HepG2 (cell line): ENCODE data around the gene CCDC157. TPM values are rescaled to one million over a fixed set of nuclear protein-coding genes. Genes with fewer than 3 reads are reported as not detected.
A peak's percentile ranks its signal among the peaks of the same experiment; 100 is the strongest.

Experiments
- ARNT2 ChIP-seq: sonication (generic); formaldehyde crosslinking; IDR thresholded peaks from 2 replicates; pipeline ENCODE4 v1.8.0; 2022; ENCODE audit warnings: mild to moderate bottlenecking, low read depth, missing genetic modification reagents, moderate library complexity
- E2F2 ChIP-seq: sonication (generic); formaldehyde crosslinking; IDR thresholded peaks from 2 replicates; pipeline ENCODE4 v1.4.0; 2020; ENCODE audit warnings: missing genetic modification reagents, borderline replicate concordance
- FOXP4 ChIP-seq: sonication (generic); formaldehyde crosslinking; IDR thresholded peaks from 2 replicates; pipeline ENCODE4 v1.4.0; 2020; ENCODE audit warnings: missing genetic modification reagents
- HNF1B ChIP-seq: sonication (generic); formaldehyde crosslinking; IDR thresholded peaks from 2 replicates; pipeline ENCODE4 v1.5.1; 2020; ENCODE audit warnings: mild to moderate bottlenecking, moderate library complexity, missing genetic modification reagents
- KAT2B ChIP-seq: fragments of 150-350 bp; IDR thresholded peaks from 2 replicates; pipeline ENCODE4 v1.6.1; 2014; ENCODE audit warnings: low read depth, low read length, borderline replicate concordance
- NFKBIZ ChIP-seq: IDR thresholded peaks from 2 replicates; pipeline ENCODE4 v1.6.1; 2018; ENCODE audit warnings: missing genetic modification reagents, missing compliant biosample characterization
- ONECUT2 ChIP-seq: sonication (generic); formaldehyde crosslinking; IDR thresholded peaks from 2 replicates; pipeline ENCODE4 v1.4.0; 2020; ENCODE audit warnings: missing genetic modification reagents
- RXRB ChIP-seq: IDR thresholded peaks from 2 replicates; pipeline ENCODE4 v1.6.1; 2016; ENCODE audit warnings: borderline replicate concordance, missing genetic modification reagents, missing compliant biosample characterization
- TFDP1 ChIP-seq: IDR thresholded peaks from 2 replicates; pipeline ENCODE4 v1.6.1; 2016; ENCODE audit warnings: missing compliant biosample characterization, missing genetic modification reagents, borderline replicate concordance
- ZBTB4 ChIP-seq: sonication (generic); formaldehyde crosslinking; IDR thresholded peaks from 2 replicates; pipeline ENCODE4 v1.4.0; 2020; ENCODE audit warnings: missing genetic modification reagents, mild to moderate bottlenecking, borderline replicate concordance
- ZBTB49 ChIP-seq: sonication (generic); formaldehyde crosslinking; IDR thresholded peaks from 2 replicates; pipeline ENCODE4 v1.4.0; 2020; ENCODE audit warnings: missing genetic modification reagents, borderline replicate concordance
- ZNF232 ChIP-seq: sonication (generic); formaldehyde crosslinking; IDR thresholded peaks from 2 replicates; pipeline ENCODE4 v1.4.0; 2020; ENCODE audit warnings: missing genetic modification reagents, borderline replicate concordance
- ZNF333 ChIP-seq: sonication (generic); formaldehyde crosslinking; IDR thresholded peaks from 2 replicates; pipeline ENCODE4 v1.4.0; 2020; ENCODE audit warnings: mild to moderate bottlenecking, missing genetic modification reagents, borderline replicate concordance
- ZNF44 ChIP-seq: sonication (generic); formaldehyde crosslinking; IDR thresholded peaks from 2 replicates; pipeline ENCODE4 v1.5.1; 2020; ENCODE audit warnings: mild to moderate bottlenecking, missing genetic modification reagents
- ZNF562 ChIP-seq: sonication (generic); formaldehyde crosslinking; IDR thresholded peaks from 2 replicates; pipeline ENCODE4 v1.8.0; 2022; ENCODE audit warnings: missing genetic modification reagents, borderline replicate concordance
- ZNF709 ChIP-seq: sonication (generic); formaldehyde crosslinking; IDR thresholded peaks from 2 replicates; pipeline ENCODE4 v1.5.0; 2020; ENCODE audit warnings: mild to moderate bottlenecking, missing genetic modification reagents
- polyA plus RNA-seq, 8 experiments: library from polyadenylated mRNA; depleted of rRNA in 3 of 8; stranded (reverse) in 7 of 8; unstranded in 1 of 8; fragments of >200 nt; fragmentation: Illumina TruSeq in 4 of 8; extraction: Trizol in 4 of 8; gene quantifications; 2 replicates each; pipeline versions ENCODE4 v1.2.1 to v1.2.3, GENCODE V29; 2011 to 2016; ENCODE audit warnings: low read depth in 4 of 8, missing spikeins in 1 of 8, mixed read lengths in 1 of 8; ENCODE audit not compliant: insufficient read depth in 1 of 8
- total RNA-seq, 5 experiments: library from RNA; depleted of rRNA; stranded (reverse); fragments of >200 nt; fragmentation: Illumina TruSeq; extraction: Trizol; gene quantifications; 2 replicates each; pipeline ENCODE4 v1.2.3, GENCODE V29; 2016; ENCODE audit warnings: low read depth in 1 of 5

Gene CCDC157
- total and polyA plus RNA-seq, 2 of the 13 experiments (the other 11 are each of a cell fraction or from before 2014, with no cell fraction given) = 1.4 to 1.6 TPM

- TF ChIP-seq ZBTB49 = no peak
- TF ChIP-seq TFDP1 (CRISPR knock-in tag) = no peak
- TF ChIP-seq ARNT2 = no peak
- no peak for TF ChIP-seq ZNF44 (CRISPR knock-in tag)
- no peak for TF ChIP-seq ZNF333 (CRISPR knock-in tag)
- TF ChIP-seq FOXP4 (CRISPR knock-in tag) = peak; percentile 63; the same call in 1 of the 2 replicates
- TF ChIP-seq ZNF232 = no peak
- TF ChIP-seq NFKBIZ (CRISPR knock-in tag) = no peak
- no peak for TF ChIP-seq KAT2B
- TF ChIP-seq ONECUT2 (CRISPR knock-in tag) = 0 out of 2 replicates have a peak, but pooled peaks have one; percentile 19
- TF ChIP-seq E2F2 (CRISPR knock-in tag) = no peak
- TF ChIP-seq HNF1B (CRISPR knock-in tag) = no peak
- peak; percentile 45; the same call in 1 of the 2 replicates for TF ChIP-seq RXRB (CRISPR knock-in tag)
- no peak for TF ChIP-seq ZNF562 (CRISPR knock-in tag)
- TF ChIP-seq ZBTB4 (CRISPR knock-in tag) = no peak
- no peak for TF ChIP-seq ZNF709
Measured at GRCh38 chr22:30421695-30422480, 65.1 kb downstream of the CCDC157 start (continued).
